Testis (tissue), 3 donors: ENCODE measurements around the gene HPS6. TPM values are rescaled to one million over a fixed set of nuclear protein-coding genes. Genes with fewer than 3 reads are reported as not detected.

Source experiments
- DNase-seq: peaks from one replicate; pipeline ENCODE4 v3.0.0-alpha.2; 2019
- H3K27ac ChIP-seq, 2 donors: fragments of 200-600 bp; sonication (generic); one replicate each; pipeline ENCODE4 v1.5.1; 2019
- H3K27me3 ChIP-seq: fragments of 200-600 bp; sonication (generic); one replicate; pipeline ENCODE4 v1.5.1; 2019
- H3K36me3 ChIP-seq: fragments of 200-600 bp; sonication (generic); one replicate; pipeline ENCODE4 v1.5.1; 2017; ENCODE audit warnings: low read depth; ENCODE audit errors: missing control alignments
- H3K4me1 ChIP-seq: fragments of 200-600 bp; sonication (generic); one replicate; pipeline ENCODE4 v1.5.1; 2019
- H3K4me3 ChIP-seq, 2 donors: fragments of 200-600 bp; sonication (generic); one replicate each; pipeline ENCODE4 v1.5.1; 2017 to 2019
- H3K9me3 ChIP-seq: fragments of 200-600 bp; sonication (generic); one replicate; pipeline ENCODE4 v1.5.1; 2017
- POLR2A ChIP-seq: fragments of 450-650 bp; IDR thresholded peaks from one replicate; pipeline ENCODE4 v1.6.1; 2017; ENCODE audit warnings: antibody characterized with exemption, mild to moderate bottlenecking, moderate library complexity
- WGBS, 2 donors: methylation state at CpG; one replicate each; pipeline ENCODE4 v1.1.5; 2018; 5-methylcytosine and 5-hydroxymethylcytosine counted together
- intact Hi-C: fragments of 100-400 bp; cut with DNase I; formaldehyde crosslinking; loops from one replicate; pipeline ENCODE4 v1.15.1; 2023; ENCODE audit warnings: low total_unique reads
- polyA plus RNA-seq: library from polyadenylated mRNA; stranded (reverse); fragments of 350-450 nt; fragmentation: Illumina TruSeq; extraction: RNeasy Lipid Tissue Mini Kit (QIAGEN cat#74804); gene quantifications from one replicate; pipeline ENCODE4 v1.2.3, GENCODE V29; 2014; ENCODE audit warnings: low read depth, low replicate concordance; ENCODE audit not compliant: insufficient read depth
- total RNA-seq, 2 donors: library from RNA; depleted of rRNA; stranded (reverse); fragments of >200 nt; gene quantifications; one replicate each; pipeline ENCODE4 v1.2.3, GENCODE V29; 2016
- TF ChIP-seq, protein P1 (sequence below), 3 experiments: fragments of 450-650 bp in 2 of 3; fragments of 200-600 bp in 1 of 3; sonication (generic) in 1 of 3; IDR thresholded peaks; one replicate each; pipeline ENCODE4 v1.5.1; 2016 to 2019; ENCODE audit warnings: antibody characterized with exemption in 3 of 3, mild to moderate bottlenecking in 2 of 3, moderate library complexity in 1 of 3

The HPS6 gene
- total and polyA plus RNA-seq, 3 donors from 2014 or later: 9.7 to 23.2 (median 19.6) TPM

DNA sequence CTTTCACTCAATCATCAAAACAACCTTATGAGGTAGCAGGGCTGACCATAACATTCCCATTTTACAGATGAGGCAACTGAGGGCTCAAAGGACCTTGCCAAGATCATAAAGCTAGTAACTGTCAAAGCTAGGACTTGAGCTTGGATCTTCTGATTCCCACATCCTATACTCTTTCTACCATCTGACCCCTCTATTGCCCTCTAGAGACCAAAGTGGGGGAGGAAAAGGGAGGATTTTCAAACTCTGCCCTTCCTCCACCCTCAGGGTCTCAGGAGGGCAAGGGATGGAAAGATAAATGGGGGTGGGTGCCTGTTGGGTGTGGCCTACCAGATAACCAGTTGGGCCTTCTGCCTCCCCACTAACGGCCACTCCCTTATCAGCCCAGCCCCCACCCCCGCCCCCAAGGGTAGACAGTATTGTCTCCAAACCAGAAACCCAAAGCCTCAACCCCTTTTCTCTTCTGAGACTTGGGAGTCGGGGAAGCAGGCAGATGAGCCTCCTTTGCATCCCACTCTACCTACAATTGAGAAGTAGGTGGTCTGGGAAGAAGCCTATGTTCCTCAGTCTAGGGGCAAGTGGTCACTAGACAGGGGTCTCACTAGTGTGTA lies 47.2 kb downstream of the HPS6 start:
- Histone ChIP-seq H3K27ac (no peak overlapping the region), H3K27me3 (no peaks in the 10 kb centered on the region), H3K4me3 (no peak overlapping the region), H3K4me1 (peaks cover 38% of the 10 kb centered on the region), H3K36me3 (no peaks in the 10 kb centered on the region), H3K9me3 (no peaks in the 10 kb centered on the region)
- DNase-seq: no peak
- intact Hi-C loops: no loop called here
- TF ChIP-seq POLR2A: no peak
- TF ChIP-seq, protein P1, sequence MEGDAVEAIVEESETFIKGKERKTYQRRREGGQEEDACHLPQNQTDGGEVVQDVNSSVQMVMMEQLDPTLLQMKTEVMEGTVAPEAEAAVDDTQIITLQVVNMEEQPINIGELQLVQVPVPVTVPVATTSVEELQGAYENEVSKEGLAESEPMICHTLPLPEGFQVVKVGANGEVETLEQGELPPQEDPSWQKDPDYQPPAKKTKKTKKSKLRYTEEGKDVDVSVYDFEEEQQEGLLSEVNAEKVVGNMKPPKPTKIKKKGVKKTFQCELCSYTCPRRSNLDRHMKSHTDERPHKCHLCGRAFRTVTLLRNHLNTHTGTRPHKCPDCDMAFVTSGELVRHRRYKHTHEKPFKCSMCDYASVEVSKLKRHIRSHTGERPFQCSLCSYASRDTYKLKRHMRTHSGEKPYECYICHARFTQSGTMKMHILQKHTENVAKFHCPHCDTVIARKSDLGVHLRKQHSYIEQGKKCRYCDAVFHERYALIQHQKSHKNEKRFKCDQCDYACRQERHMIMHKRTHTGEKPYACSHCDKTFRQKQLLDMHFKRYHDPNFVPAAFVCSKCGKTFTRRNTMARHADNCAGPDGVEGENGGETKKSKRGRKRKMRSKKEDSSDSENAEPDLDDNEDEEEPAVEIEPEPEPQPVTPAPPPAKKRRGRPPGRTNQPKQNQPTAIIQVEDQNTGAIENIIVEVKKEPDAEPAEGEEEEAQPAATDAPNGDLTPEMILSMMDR (IDR thresholded peaks at IDR 0.05): no peak
- WGBS, 2 donors: 53 to 63% methylated on average over 3 of the region's 3 CpGs

DNA sequence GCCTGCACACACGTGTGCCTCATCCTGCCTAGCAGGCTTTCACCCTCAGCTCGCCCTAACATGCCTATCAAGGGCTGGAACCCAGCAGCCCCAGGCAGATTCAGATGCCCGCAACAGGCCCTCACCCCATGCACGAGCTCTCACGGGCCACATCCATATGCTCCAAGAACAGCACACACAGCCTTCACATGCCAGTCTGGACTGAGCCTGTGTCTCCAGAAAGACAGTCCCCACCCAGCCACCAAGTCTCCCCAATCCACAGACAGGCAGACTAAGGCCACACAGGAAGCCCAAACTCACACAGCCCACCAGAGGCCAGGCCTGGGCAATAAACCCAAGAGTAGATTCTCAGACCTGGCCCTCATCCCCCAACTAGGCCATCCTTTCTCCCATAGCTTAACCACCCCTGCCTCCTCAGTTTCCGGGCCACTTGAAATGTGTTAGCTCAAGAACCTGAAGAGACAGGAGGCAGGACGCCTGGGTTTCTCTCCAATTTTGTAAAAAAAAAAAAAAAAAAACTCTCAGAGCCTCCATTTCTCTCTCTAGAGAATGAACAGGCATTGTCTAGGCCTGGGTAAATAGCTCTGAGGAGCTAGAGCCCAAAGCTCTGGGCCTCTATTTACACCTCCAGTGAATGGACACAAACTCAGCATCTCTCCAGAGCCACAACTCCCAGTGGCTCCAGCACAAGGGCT lies 48.3 kb downstream of the HPS6 start:
- DNase-seq: no peak
- Histone ChIP-seq H3K36me3 (no peaks in the 10 kb centered on the region), H3K4me1 (peaks cover 49% of the 10 kb centered on the region), H3K27ac (no peak overlapping the region), H3K9me3 (no peaks in the 10 kb centered on the region), H3K27me3 (no peaks in the 10 kb centered on the region), H3K4me3 (peak overlapping the region; percentile 70 to 85)
- intact Hi-C loops: no loop called here
- TF ChIP-seq, protein P1 (IDR thresholded peaks at IDR 0.05): no peak
- WGBS, 2 donors: 50 to 62% methylated on average over 5 to 7 of the region's 7 CpGs

DNA sequence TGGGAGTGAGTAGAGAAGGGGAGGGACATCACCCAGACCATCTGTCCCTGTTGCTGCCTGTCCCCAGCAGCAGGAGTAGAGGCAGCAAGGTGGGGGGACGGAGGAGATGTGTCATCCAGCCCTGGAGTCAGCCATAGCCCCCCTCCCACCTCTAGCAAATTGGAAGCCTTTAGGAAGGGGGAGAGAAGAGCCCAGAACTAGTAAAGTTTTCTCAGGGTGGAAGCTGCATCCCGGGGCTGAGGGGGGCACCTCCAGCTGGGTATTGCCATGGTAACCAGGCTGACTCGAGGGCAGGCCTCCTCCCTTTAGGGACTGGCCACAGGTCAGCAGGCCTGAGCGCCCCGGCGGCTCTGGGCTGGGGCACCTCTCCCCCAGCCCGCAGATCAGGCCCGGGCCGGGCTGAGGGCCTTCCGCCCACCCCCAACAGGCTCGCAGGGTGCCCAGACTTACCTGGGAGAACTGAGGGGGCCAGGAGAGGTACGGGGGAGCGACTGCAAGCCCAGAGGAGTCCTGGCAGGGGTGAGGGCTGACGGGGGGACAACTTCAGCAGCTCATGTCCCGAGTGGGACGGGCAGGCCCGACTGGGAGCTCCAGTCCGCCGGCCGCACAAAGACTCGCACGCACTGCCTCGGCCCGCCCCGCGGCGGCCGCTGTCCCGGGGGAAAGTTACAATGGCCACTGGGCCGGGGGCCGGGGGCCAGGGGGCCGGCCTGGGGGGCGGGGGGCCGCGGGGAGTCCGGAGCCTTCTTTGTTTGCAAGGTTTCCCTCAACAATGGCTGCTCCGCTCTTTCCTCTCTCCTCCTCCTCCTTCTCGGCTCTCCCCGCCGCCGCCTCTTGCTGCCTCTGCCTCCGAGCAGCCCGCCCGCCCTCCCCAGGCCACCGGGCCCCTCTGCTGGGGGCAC lies 49.1 kb downstream of the HPS6 start:
- Histone ChIP-seq H3K9me3 (no peaks in the 10 kb centered on the region), H3K27ac (peak overlapping the region; percentile 80 to 84), H3K4me3 (peak overlapping the region; percentile 70 to 85), H3K27me3 (no peaks in the 10 kb centered on the region), H3K36me3 (no peaks in the 10 kb centered on the region), H3K4me1 (peaks cover 56% of the 10 kb centered on the region)
- no peak for TF ChIP-seq POLR2A
- TF ChIP-seq, protein P1 (IDR thresholded peaks at IDR 0.05): no peak
- WGBS, 2 donors: 2 to 3% methylated on average over 5 to 44 of the region's 45 CpGs
- intact Hi-C loops: no loop called here
- peak; percentile 27 for DNase-seq

DNA sequence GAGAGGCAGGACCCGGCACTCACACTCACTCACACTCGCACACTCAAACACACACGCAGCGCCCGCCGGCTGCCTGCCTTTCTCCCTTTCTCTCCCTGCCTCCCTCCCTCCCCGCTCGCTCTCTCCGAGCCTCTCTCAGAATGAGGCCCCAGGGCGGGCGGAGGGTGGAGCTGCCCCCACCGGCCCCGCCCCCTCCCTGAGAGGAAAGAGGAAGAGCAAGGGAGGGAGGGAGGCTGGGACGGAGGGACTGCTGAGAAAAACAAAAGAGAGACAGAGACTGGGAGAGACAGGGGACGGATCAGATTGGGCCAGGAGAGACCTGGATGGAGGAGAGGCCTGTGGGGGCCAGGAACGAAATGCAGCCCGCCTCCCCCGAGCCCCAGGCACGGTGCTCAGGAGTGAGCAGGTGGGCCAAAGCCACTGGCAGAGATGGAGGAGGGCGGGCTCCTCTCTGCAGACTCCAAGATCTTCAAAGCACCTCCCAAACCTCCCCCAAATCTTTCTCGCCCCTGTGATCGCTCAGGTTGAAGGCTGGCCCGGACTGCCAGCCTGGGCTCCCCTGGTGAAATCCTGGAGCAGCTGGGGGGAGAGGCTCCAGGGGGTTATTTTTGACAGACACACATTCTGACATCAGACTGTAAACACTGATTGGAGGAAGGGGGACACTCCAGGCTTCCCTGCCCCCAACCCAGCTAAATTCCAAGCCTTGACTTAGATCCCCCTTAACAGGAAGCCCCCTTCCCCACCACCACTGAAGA lies 49.9 kb downstream of the HPS6 start:
- H3K27ac ChIP-seq: peak overlapping the region; percentile 80 to 84
- H3K4me3 ChIP-seq: peak overlapping the region; percentile 70 to 85
- H3K36me3 ChIP-seq: no peaks in the 10 kb centered on the region
- H3K4me1 ChIP-seq: peaks cover 56% of the 10 kb centered on the region
- H3K27me3 ChIP-seq: no peaks in the 10 kb centered on the region
- DNase-seq: peak; percentile 95
- no peak for TF ChIP-seq POLR2A
- TF ChIP-seq, protein P1 (IDR thresholded peaks at IDR 0.05): no peak
- no peaks in the 10 kb centered on the region for H3K9me3 ChIP-seq
- 0% methylated on average over 22 to 23 of the region's 23 CpGs for WGBS, 2 donors
- intact Hi-C loops: no loop called here
